Subcutaneous adipose tissue (tissue), 4 donors: ENCODE results near the gene PDHB. TPM values are rescaled to one million over a fixed set of nuclear protein-coding genes. Genes with fewer than 3 reads are reported as not detected.

Experiments used
- CTCF ChIP-seq: fragments of 450-650 bp; IDR thresholded peaks from one replicate; pipeline ENCODE4 v1.5.1; 2016; ENCODE audit warnings: low read depth, mild to moderate bottlenecking, control low read depth, antibody characterized with exemption, moderate library complexity
- total RNA-seq, 4 donors: library from RNA; depleted of rRNA; stranded (reverse); fragments of >200 nt; gene quantifications; one replicate each; pipeline ENCODE4 v1.1.0, GENCODE V29; 2016

The PDHB gene
- total RNA-seq, 4 donors from 2014 or later, result 67.5 to 94.6 (median 74.7) TPM

DNA sequence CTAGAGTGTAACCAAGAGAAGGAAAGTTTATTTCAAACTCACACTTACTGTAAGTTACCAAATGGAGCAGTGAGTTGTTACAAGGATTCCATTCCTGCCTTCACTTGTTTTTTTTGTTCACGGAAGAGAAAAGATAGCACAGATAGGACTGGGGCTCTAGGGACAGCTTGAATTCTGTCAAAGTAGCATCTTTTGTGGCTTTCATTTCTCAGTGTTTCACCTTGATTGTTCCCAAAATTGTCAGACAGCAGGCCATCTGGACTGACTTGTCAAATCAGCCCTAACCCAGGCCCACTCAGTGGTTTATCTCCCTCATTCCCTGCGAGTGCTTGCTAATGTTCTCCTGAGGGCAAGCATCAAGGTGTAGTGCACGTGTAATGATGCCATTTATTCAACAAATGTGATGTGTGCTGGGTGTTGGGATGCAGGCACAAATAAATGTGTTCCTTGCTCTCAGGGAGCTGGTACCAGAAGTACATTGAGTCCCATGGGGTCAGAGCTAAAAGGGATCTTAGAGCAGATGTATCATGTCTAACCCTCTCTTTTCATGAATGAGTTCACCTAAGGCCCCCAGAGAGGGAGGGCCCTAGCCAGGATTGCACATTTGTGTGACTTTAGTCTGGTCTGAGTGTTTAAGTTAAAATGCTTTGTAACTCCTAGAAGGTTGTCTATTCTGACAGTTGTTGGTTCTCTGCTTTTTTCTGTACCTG, 49.1 kb downstream of the PDHB start:
- no peak for TF ChIP-seq CTCF

GRCh38 chr3:58383904-58384303, 49.7 kb downstream of the PDHB start:
- no peak for TF ChIP-seq CTCF

GRCh38 chr3:58383476-58383875, 50.2 kb downstream of the PDHB start:
- TF ChIP-seq CTCF, result no peak

- no peak for TF ChIP-seq CTCF
Measured at GRCh38 chr3:58379351-58380073, 54.1 kb downstream of the PDHB start.

DNA sequence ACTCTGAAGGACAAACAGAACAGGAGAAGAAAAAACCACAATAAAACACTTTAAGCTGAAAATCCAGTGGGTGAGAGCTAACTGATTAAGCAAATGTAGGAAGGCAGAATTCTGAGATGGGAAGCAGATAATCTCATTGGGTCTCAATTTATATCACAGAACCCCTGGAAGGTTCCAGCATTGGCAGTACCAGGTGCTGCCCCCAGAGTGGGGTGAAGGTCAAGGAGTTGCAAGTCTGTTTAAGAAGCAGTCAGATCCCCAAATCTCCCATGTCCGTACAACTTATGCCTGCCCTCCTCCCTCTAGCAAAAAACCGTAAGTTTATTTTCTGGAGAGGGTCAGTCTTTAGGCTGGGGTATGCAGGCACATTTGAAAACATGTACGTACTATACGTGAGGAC, 55.9 kb downstream of the PDHB start:
- TF ChIP-seq CTCF, result no peak

Other genes with a start within 250 kb of the PDHB start
- gene DNASE1L3, start 222.9 kb downstream of the PDHB start, total RNA-seq, result 10 to 100 TPM in 1 of 4 donors, 1 to 10 TPM in 3; 1.2 to 11.5 (median 2.4) TPM
- 10 to 100 TPM; 19.4 to 29.2 (median 28.6) TPM for gene ABHD6, start 196.0 kb downstream of the PDHB start, total RNA-seq
- gene RPP14, start 127.6 kb downstream of the PDHB start, total RNA-seq, result 1 to 10 TPM; 5.9 to 8.6 (median 6.7) TPM
- 10 to 100 TPM in 3 of 4 donors, 1 to 10 TPM in 1; 6.4 to 18.6 (median 13.9) TPM for gene HTD2, start 127.3 kb downstream of the PDHB start, total RNA-seq
- gene PXK, start 100.9 kb downstream of the PDHB start, total RNA-seq, result 10 to 100 TPM; 27.1 to 53.6 (median 30.7) TPM
- gene KCTD6, start 58.3 kb upstream of the PDHB start, total RNA-seq, result 10 to 100 TPM; 13.9 to 17.8 (median 15.7) TPM
- gene ACOX2, start 103.4 kb upstream of the PDHB start, total RNA-seq, result 10 to 100 TPM; 17.0 to 27.9 (median 24.1) TPM
- gene FAM107A, start 143.6 kb upstream of the PDHB start, total RNA-seq, result 10 to 100 TPM; 11.2 to 85.3 (median 49.5) TPM
- not detected for gene FAM3D, start 232.9 kb upstream of the PDHB start, total RNA-seq